GM12878 (cell line): ENCODE data around the gene TM4SF1. TPM values are rescaled to one million over a fixed set of nuclear protein-coding genes. Genes with fewer than 3 reads are reported as not detected.

Source experiments
- ATAC-seq: fragments of 200-7000 bp; cut with Tn5 transposase; 3 replicates; pipeline ENCODE4 v1.9.1; 2020; ENCODE audit warnings: mild to moderate bottlenecking, moderate library complexity
- BruUV-seq: library from RNA; stranded (reverse); fragments of 400-500 nt; replicated peaks from 2 replicates; lab custom pipeline; 2021; lab: Mats Ljungman, UMichigan
- CTCF ChIA-PET: fragments of 300-600 bp; sonication (Branson Sonifier 250); formaldehyde crosslinking; extraction: SDS; loops from one replicate; lab custom pipeline; 2021; ENCODE audit warnings: inconsistent platforms; lab: Yijun Ruan, JAX
- POLR2A ChIA-PET: fragments of 350-600 bp; formaldehyde crosslinking; extraction: SDS; loops from one replicate; lab custom pipeline; 2021; ENCODE audit warnings: inconsistent platforms; lab: Charles Lee
- RAD21 ChIA-PET: fragments of 300-600 bp; sonication (Branson Sonifier 250); formaldehyde crosslinking; loops from one replicate; lab custom pipeline; 2023; ENCODE audit warnings: antibody characterized with exemption; ENCODE audit not compliant: unreplicated experiment; lab: Charles Lee
- SMC1A ChIA-PET: fragments of 300-600 bp; sonication (Branson Sonifier 250); formaldehyde crosslinking; loops from one replicate; lab custom pipeline; 2023; ENCODE audit not compliant: unreplicated experiment, uncharacterized antibody; lab: Charles Lee
- DNase-seq: peaks from one replicate; pipeline ENCODE4 v3.0.0-alpha.2; 2011; ENCODE audit warnings: low read depth, low spot score
- FAIRE-seq: peaks from 3 replicates; lab custom pipeline; 2011; peaks lifted over from hg19 to GRCh38; lab: Jason Lieb, UNC
- H2AFZ ChIP-seq: 2 replicates; pipeline ENCODE4 v1.6.0; 2011; ENCODE audit warnings: low read depth, low read length, control low read depth; ENCODE audit not compliant: control insufficient read depth
- H3K27ac ChIP-seq: 2 replicates; pipeline ENCODE4 v1.5.1; 2011; ENCODE audit warnings: control low read depth; ENCODE audit not compliant: control insufficient read depth, insufficient read depth
- H3K27me3 ChIP-seq, 2 experiments: replicated peaks in 1 of 2; 2 replicates each; pipeline versions ENCODE4 v1.6.0 to v1.6.1; 2011; ENCODE audit warnings: low read length in 1 of 2; ENCODE audit not compliant: control insufficient read depth in 2 of 2, insufficient read depth in 2 of 2
- H3K36me3 ChIP-seq, 2 experiments: 2 replicates each; pipeline ENCODE4 v1.5.1; 2011; ENCODE audit warnings: low read length in 1 of 2; ENCODE audit not compliant: control insufficient read depth in 2 of 2, insufficient read depth in 2 of 2
- H3K4me1 ChIP-seq: 2 replicates; pipeline ENCODE4 v1.6.1; 2011; ENCODE audit warnings: mild to moderate bottlenecking, low read length, moderate library complexity, mixed read lengths; ENCODE audit not compliant: control insufficient read depth, insufficient read depth
- H3K4me2 ChIP-seq: 2 replicates; pipeline ENCODE4 v1.6.0; 2011; ENCODE audit warnings: control low read depth; ENCODE audit not compliant: control insufficient read depth, insufficient read depth
- H3K4me3 ChIP-seq: fragments of 200-600 bp; sonication (generic); 2 replicates; pipeline ENCODE4 v1.5.1; 2016
- H3K79me2 ChIP-seq: 2 replicates; pipeline ENCODE4 v1.6.0; 2011; ENCODE audit warnings: low read length; ENCODE audit not compliant: control insufficient read depth, insufficient read depth
- H3K9ac ChIP-seq: 2 replicates; pipeline ENCODE4 v1.8.0; 2011; ENCODE audit warnings: low read length, control low read depth, mixed read lengths; ENCODE audit not compliant: control insufficient read depth, insufficient read depth
- H3K9me3 ChIP-seq: replicated peaks from 3 replicates; pipeline ENCODE4 v1.5.1; 2011; ENCODE audit warnings: mild to moderate bottlenecking, low read length; ENCODE audit not compliant: control insufficient read depth, insufficient read depth
- H4K20me1 ChIP-seq: 2 replicates; pipeline ENCODE4 v1.6.0; 2011; ENCODE audit not compliant: control insufficient read depth, insufficient read depth
- BCL11A ChIP-seq: IDR thresholded peaks from 2 replicates; pipeline ENCODE4 v1.6.1; 2011; ENCODE audit warnings: low read depth, low read length
- CBX5 ChIP-seq: sonication (generic); IDR thresholded peaks from 2 replicates; pipeline ENCODE4 v1.6.1; 2016; ENCODE audit warnings: low read depth, moderate library complexity, mild to moderate bottlenecking, inconsistent platforms
- CHD1 ChIP-seq: IDR thresholded peaks from 2 replicates; pipeline ENCODE4 v1.6.1; 2012; ENCODE audit warnings: low read depth, low read length, improper control_type of control experiment
- FOXM1 ChIP-seq: IDR thresholded peaks from 2 replicates; pipeline ENCODE4 v1.6.1; 2012; ENCODE audit warnings: low read depth, mild to moderate bottlenecking, inconsistent platforms, low read length, moderate library complexity
- HDAC2 ChIP-seq: fragments of 200-600 bp; sonication (generic); IDR thresholded peaks from 2 replicates; pipeline ENCODE4 v1.6.1; 2017
- NBN ChIP-seq: fragments of 450-650 bp; IDR thresholded peaks from 2 replicates; pipeline ENCODE4 v1.6.1; 2016
- NFIC ChIP-seq: IDR thresholded peaks from 2 replicates; pipeline ENCODE4 v1.6.1; 2012; ENCODE audit warnings: low read depth, mild to moderate bottlenecking, inconsistent platforms, low read length, moderate library complexity
- SREBF2 ChIP-seq: IDR thresholded peaks from 2 replicates; pipeline ENCODE4 v1.6.1; 2012; ENCODE audit warnings: mild to moderate bottlenecking, low read length
- ZNF384 ChIP-seq: IDR thresholded peaks from 2 replicates; pipeline ENCODE4 v1.6.1; 2012; ENCODE audit warnings: low read depth, mild to moderate bottlenecking, low read length, improper control_type of control experiment, borderline replicate concordance
- WGBS: methylation state at CpG from one replicate; pipeline ENCODE4 v1.1.6; 2016; ENCODE audit warnings: low lambda C conversion rate; ENCODE audit not compliant: insufficient replicate concordance, insufficient coverage; ENCODE audit errors: missing lambda C conversion rate; 5-methylcytosine and 5-hydroxymethylcytosine counted together
- in situ Hi-C: fragments of 300-500 bp; cut with MboI; formaldehyde crosslinking; loops from 9 replicates; pipeline ENCODE4 v1.14.3; 2018; ENCODE audit warnings: mixed read lengths
- intact Hi-C: fragments of 100-400 bp; cut with micrococcal nuclease; formaldehyde crosslinking; loops from one replicate; pipeline ENCODE4 v1.14.2; 2022; ENCODE audit not compliant: unreplicated experiment
- polyA plus RNA-seq, 11 experiments: library from polyadenylated mRNA; depleted of rRNA in 4 of 11; unstranded in 6 of 11; stranded (reverse) in 5 of 11; fragments of >200 nt; fragmentation: Nextera tagmentation in 4 of 11; fragmentation: Illumina TruSeq in 1 of 11; extraction: Ambion mirVana in 4 of 11; extraction: Trizol in 1 of 11; gene quantifications; 1 replicate in 1 of 11; 2 replicates in 10 of 11; pipeline versions ENCODE4 v1.2.1 to v1.2.3, GENCODE V29; 2011 to 2016; ENCODE audit warnings: inconsistent platforms in 2 of 11, missing spikeins in 2 of 11, low read depth in 1 of 11
- total RNA-seq, 4 experiments: library from RNA; depleted of rRNA in 3 of 4; stranded (reverse); fragments of >200 nt in 3 of 4; fragmentation: Illumina TruSeq in 1 of 4; extraction: Trizol in 1 of 4; gene quantifications; 2 replicates each; pipeline versions ENCODE4 v1.2.1 to v1.2.3, GENCODE V29; 2013 to 2021
- TF ChIP-seq, protein P1 (sequence below): IDR thresholded peaks from 2 replicates; pipeline ENCODE4 v1.6.1; 2012; ENCODE audit warnings: low read depth, low read length, improper control_type of control experiment

Gene TM4SF1
- total and polyA plus RNA-seq, 10 of the 15 experiments (the other 5 are each of a cell fraction or from before 2014, with no cell fraction given), result 0.05 to 1.2 TPM; not detected in 8

DNA sequence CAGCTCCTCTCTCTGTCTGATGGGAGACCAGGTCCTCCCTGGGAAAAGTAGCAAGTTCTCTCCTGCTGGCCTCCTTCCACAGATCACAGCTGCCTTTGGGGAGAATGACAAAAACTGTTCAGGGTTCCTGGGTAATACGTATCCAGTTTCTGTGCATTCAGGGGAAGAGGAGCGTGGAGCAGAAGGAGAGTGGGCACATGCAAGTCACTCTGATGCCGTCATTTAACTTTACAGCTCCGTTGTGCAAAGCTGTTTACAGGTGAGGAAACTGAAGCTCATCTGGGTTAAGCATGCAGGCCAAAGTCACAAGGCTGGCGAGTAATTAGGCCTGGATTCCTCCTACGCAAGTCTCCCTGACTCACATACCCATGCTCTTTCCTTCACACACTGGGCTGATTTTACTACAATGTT, 7.5 kb upstream of the TM4SF1 start:
- intact Hi-C loops, result no loop called here
- 72% methylated on average over 6 of the region's 6 CpGs for WGBS
- Histone ChIP-seq H3K27ac (no peak overlapping the region), H3K27me3 (no peaks in the 10 kb centered on the region), H3K9ac (no peak overlapping the region), H2AFZ (no peak overlapping the region), H4K20me1 (no peaks in the 10 kb centered on the region), H3K9me3 (no peaks in the 10 kb centered on the region), H3K79me2 (no peaks in the 10 kb centered on the region), H3K4me1 (no peaks in the 10 kb centered on the region), H3K4me2 (no peak overlapping the region), H3K36me3 (no peaks in the 10 kb centered on the region), H3K4me3 (no peak overlapping the region)
- TF ChIP-seq ZNF384 (no peak), CHD1 (no peak), CBX5 (no peak), NBN (no peak)
- ChIA-PET SMC1A (no interaction called here), CTCF (interaction anchor here (0.6 to 1.4 kb wide), 5 partner anchors 11 to 977 kb away, joined by 3 to 4 read pairs (median 4); no protein-coding TSS in a partner anchor), RAD21 (no interaction called here), POLR2A (no interaction called here)
- BruUV-seq, result no TSS peak
- ATAC-seq, result no peak
- no peak for DNase-seq
- in situ Hi-C loops, result loop anchor here (5.0 kb wide), 1 partner anchor 97 kb away; no protein-coding TSS in a partner anchor
- no peak for FAIRE-seq

DNA sequence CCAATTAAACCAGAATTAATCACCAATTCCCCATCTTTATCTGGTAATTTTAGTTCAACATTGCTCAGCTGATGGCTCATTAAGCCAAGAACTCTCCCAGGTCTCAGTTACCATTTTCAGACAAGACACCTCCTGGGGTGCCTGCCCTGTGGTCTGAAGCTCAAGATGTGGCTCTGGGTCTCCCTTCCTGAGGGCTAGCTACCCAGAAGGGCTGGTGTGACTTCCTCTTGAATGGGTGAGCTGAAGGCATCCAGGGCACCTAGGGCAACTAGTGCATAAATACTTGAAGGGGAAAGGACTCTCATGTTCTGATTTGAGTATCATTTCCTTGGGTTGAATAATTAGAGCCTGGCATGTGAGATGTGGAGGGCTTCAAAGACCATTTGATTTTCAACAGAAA, 6.7 kb upstream of the TM4SF1 start:
- no TSS peak for BruUV-seq
- intact Hi-C loops, result no loop called here
- ChIA-PET SMC1A (no interaction called here), POLR2A (no interaction called here), RAD21 (no interaction called here)
- Histone ChIP-seq H3K27me3 (no peaks in the 10 kb centered on the region), H3K79me2 (no peaks in the 10 kb centered on the region), H2AFZ (no peak overlapping the region), H3K4me2 (no peak overlapping the region)
- FAIRE-seq, result no peak
- no peak for TF ChIP-seq HDAC2
- TF ChIP-seq CHD1, result no peak
- no peak for TF ChIP-seq NFIC
- TF ChIP-seq BCL11A, result no peak
- TF ChIP-seq, protein P1, sequence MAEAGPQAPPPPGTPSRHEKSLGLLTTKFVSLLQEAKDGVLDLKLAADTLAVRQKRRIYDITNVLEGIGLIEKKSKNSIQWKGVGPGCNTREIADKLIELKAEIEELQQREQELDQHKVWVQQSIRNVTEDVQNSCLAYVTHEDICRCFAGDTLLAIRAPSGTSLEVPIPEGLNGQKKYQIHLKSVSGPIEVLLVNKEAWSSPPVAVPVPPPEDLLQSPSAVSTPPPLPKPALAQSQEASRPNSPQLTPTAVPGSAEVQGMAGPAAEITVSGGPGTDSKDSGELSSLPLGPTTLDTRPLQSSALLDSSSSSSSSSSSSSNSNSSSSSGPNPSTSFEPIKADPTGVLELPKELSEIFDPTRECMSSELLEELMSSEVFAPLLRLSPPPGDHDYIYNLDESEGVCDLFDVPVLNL, result no peak
- TF ChIP-seq SREBF2, result no peak
- no peak for TF ChIP-seq FOXM1
- TF ChIP-seq, all 136 proteins: peak for 0
- Histone ChIP-seq H3K27ac (no peak overlapping the region), H3K9ac (no peak overlapping the region), H3K4me3 (no peak overlapping the region), H3K9me3 (no peaks in the 10 kb centered on the region), H3K4me1 (no peaks in the 10 kb centered on the region), H3K36me3 (no peaks in the 10 kb centered on the region), H4K20me1 (no peaks in the 10 kb centered on the region)
- CTCF ChIA-PET, result interaction anchor here (0.8 to 1.4 kb wide), 4 partner anchors 10 to 95 kb away, joined by 3 to 4 read pairs (median 3); no protein-coding TSS in a partner anchor
- DNase-seq, result no peak
- no peak for ATAC-seq
- in situ Hi-C loops, result no loop called here
